DOHH2 (cell line): ENCODE measurements around the gene GRB10.

Source experiments
- H3F3A ChIP-seq: fragments of 200-600 bp; sonication (generic), shearing (Covaris generic); 2 replicates; pipeline ENCODE4 v1.6.0; 2016; ENCODE audit warnings: antibody characterized with exemption, mild to moderate bottlenecking; ENCODE audit not compliant: control insufficient read depth, insufficient read depth
- H3K27ac ChIP-seq: fragments of 200-600 bp; sonication (generic); 2 replicates; pipeline ENCODE4 v1.5.1; 2014; ENCODE audit warnings: low read depth, mild to moderate bottlenecking, low read length, moderate library complexity
- H3K27me3 ChIP-seq: fragments of 200-600 bp; sonication (generic); 2 replicates; pipeline ENCODE4 v1.6.1; 2014; ENCODE audit warnings: mild to moderate bottlenecking, low read length, mixed read lengths; ENCODE audit not compliant: control insufficient read depth
- H3K36me3 ChIP-seq: fragments of 200-600 bp; sonication (generic); 2 replicates; pipeline ENCODE4 v1.6.1; 2014; ENCODE audit warnings: mild to moderate bottlenecking, low read length, moderate library complexity, mixed read lengths; ENCODE audit not compliant: control insufficient read depth
- H3K4me1 ChIP-seq: fragments of 200-600 bp; sonication (generic); 2 replicates; pipeline ENCODE4 v1.6.1; 2014; ENCODE audit warnings: mild to moderate bottlenecking, low read length, mixed read lengths; ENCODE audit not compliant: control insufficient read depth
- H3K4me2 ChIP-seq: fragments of 200-600 bp; sonication (generic); 2 replicates; pipeline ENCODE4 v1.6.0; 2014; ENCODE audit warnings: mild to moderate bottlenecking, low read length, moderate library complexity
- H3K4me3 ChIP-seq: fragments of 200-600 bp; sonication (generic); 2 replicates; pipeline ENCODE4 v1.5.1; 2014; ENCODE audit warnings: mild to moderate bottlenecking, low read length, mixed read lengths
- H3K79me2 ChIP-seq: fragments of 200-600 bp; sonication (generic); 2 replicates; pipeline ENCODE4 v1.6.1; 2014; ENCODE audit warnings: mild to moderate bottlenecking, low read length, mixed read lengths; ENCODE audit not compliant: control insufficient read depth
- H3K9me2 ChIP-seq: fragments of 200-600 bp; sonication (generic); replicated peaks from 2 replicates; pipeline ENCODE4 v1.6.1; 2014; ENCODE audit warnings: mild to moderate bottlenecking, low read length, mixed read lengths; ENCODE audit not compliant: control insufficient read depth
- H3K9me3 ChIP-seq: fragments of 200-600 bp; sonication (generic); 2 replicates; pipeline ENCODE4 v1.6.1; 2014; ENCODE audit warnings: antibody characterized with exemption, low read length, mixed read lengths; ENCODE audit not compliant: control insufficient read depth, insufficient read depth
- H4K20me1 ChIP-seq: fragments of 200-600 bp; sonication (generic); 2 replicates; pipeline ENCODE4 v1.6.0; 2014; ENCODE audit warnings: low read depth, mild to moderate bottlenecking, antibody characterized with exemption, low read length, moderate library complexity; ENCODE audit not compliant: control insufficient read depth, insufficient read depth
- EZH2phosphoT487 ChIP-seq: fragments of 200-600 bp; sonication (generic); IDR thresholded peaks from 2 replicates; pipeline ENCODE4 v1.6.1; 2017; ENCODE audit warnings: borderline replicate concordance, mild to moderate bottlenecking, antibody characterized with exemption, low read length, moderate library complexity, mixed read lengths
- TF ChIP-seq, protein P1 (sequence below): fragments of 200-600 bp; sonication (generic); IDR thresholded peaks from one replicate; pipeline ENCODE4 v1.5.1; 2014; ENCODE audit warnings: antibody characterized with exemption, mild to moderate bottlenecking, low read depth, low read length; ENCODE audit not compliant: poor library complexity, severe bottlenecking

The GRB10 gene

GRCh38 chr7:50567715-50568261, 214.9 kb downstream of the GRB10 start:
- H4K20me1 ChIP-seq = no peaks in the 10 kb centered on the region
- no peak for TF ChIP-seq EZH2phosphoT487
- TF ChIP-seq, protein P1, sequence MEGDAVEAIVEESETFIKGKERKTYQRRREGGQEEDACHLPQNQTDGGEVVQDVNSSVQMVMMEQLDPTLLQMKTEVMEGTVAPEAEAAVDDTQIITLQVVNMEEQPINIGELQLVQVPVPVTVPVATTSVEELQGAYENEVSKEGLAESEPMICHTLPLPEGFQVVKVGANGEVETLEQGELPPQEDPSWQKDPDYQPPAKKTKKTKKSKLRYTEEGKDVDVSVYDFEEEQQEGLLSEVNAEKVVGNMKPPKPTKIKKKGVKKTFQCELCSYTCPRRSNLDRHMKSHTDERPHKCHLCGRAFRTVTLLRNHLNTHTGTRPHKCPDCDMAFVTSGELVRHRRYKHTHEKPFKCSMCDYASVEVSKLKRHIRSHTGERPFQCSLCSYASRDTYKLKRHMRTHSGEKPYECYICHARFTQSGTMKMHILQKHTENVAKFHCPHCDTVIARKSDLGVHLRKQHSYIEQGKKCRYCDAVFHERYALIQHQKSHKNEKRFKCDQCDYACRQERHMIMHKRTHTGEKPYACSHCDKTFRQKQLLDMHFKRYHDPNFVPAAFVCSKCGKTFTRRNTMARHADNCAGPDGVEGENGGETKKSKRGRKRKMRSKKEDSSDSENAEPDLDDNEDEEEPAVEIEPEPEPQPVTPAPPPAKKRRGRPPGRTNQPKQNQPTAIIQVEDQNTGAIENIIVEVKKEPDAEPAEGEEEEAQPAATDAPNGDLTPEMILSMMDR = no peak
- H3K27me3 ChIP-seq = no peaks in the 10 kb centered on the region
- no peak overlapping the region for H3K4me3 ChIP-seq
- no peaks in the 10 kb centered on the region for H3K4me1 ChIP-seq
- H3K27ac ChIP-seq = no peak overlapping the region
- no peaks in the 10 kb centered on the region for H3K36me3 ChIP-seq
- H3K9me3 ChIP-seq = no peaks in the 10 kb centered on the region
- H3K79me2 ChIP-seq = no peaks in the 10 kb centered on the region
- H3K4me2 ChIP-seq = no peak overlapping the region
- H3F3A ChIP-seq = no peaks in the 10 kb centered on the region
- H3K9me2 ChIP-seq = no peaks in the 10 kb centered on the region

DNA sequence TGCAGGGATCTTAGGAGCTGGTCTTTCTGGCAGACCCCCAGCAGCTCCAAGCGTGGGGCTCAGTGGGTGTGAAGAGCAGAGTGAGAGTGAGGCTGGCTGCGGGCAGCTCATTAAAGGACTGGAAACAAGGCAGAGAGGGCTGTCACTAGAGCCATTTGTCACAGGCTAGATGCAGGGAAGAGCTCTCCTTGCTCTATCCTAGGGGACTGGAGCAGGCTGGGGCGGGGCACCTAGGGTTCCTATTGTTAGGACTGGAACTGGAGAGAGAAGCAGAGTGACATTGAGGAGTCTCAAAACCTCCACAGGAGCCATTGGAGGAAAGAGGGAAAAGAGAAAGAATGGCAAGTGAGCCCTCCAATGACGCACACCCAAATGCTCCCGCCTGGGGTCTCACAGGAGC, 216.7 kb downstream of the GRB10 start:
- Histone ChIP-seq H3K4me3 (no peak overlapping the region), H3K27ac (no peak overlapping the region)
- TF ChIP-seq, protein P1 = no peak
- no peak for TF ChIP-seq EZH2phosphoT487

DNA sequence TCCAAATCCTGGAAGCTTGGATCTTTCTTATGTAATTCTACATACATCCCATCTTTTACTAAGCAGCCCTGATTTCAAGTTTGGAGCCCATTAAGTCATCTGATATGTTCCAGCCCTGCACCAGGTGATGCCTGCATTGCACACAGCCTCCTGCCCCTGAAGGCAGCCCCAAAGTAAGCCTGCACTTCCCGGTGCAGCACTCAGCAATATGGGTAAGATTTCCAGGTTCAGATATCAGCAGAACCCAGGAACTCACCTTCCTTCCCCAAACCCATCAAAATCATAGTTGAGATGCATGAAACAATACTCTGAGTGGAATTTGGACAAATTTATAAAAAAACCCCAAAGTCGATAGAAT, 217.2 kb downstream of the GRB10 start:
- Histone ChIP-seq H3K79me2 (no peaks in the 10 kb centered on the region), H3K9me2 (no peaks in the 10 kb centered on the region), H3K4me3 (no peak overlapping the region), H3K9me3 (no peaks in the 10 kb centered on the region), H3K4me2 (no peak overlapping the region), H3K27ac (no peak overlapping the region), H4K20me1 (no peaks in the 10 kb centered on the region), H3K4me1 (no peaks in the 10 kb centered on the region), H3K36me3 (no peaks in the 10 kb centered on the region), H3F3A (no peaks in the 10 kb centered on the region), H3K27me3 (no peaks in the 10 kb centered on the region)
- no peak for TF ChIP-seq EZH2phosphoT487
- TF ChIP-seq, protein P1 = no peak

More for the DNA sequence above, 216.7 kb downstream of the GRB10 start:
- Histone ChIP-seq H3K27me3 (no peaks in the 10 kb centered on the region), H3K9me3 (no peaks in the 10 kb centered on the region), H3K36me3 (no peaks in the 10 kb centered on the region), H3K4me1 (no peaks in the 10 kb centered on the region), H3K4me2 (no peak overlapping the region), H4K20me1 (no peaks in the 10 kb centered on the region), H3K79me2 (no peaks in the 10 kb centered on the region), H3K9me2 (no peaks in the 10 kb centered on the region), H3F3A (no peaks in the 10 kb centered on the region)
